ENCODE data around the gene STK36.

The STK36 gene

DNA sequence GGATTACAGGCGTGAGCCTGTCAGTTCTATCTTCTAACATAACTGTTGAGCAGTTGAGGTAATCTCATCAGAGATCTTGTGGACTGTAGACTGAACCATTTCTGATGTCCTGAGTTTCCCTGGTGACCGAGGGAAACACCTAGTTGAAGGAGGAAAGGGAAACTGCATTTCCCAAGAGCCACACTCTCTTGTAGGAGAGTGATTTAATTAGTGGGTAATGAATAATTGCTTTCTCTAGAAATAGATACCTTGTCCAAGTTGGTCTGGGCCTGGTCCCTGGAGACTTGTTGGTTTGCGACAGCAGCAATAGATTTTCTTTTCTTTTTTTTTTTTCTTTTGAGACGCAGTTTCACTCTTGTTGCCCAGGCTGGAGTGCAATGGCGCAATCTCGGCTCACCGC is 46.2 kb downstream of the STK36 start:
- no peak for DNase-seq (ENCODE audit: low read depth, low spot score)
- ChIA-PET CTCF (interaction anchor here (0.5 to 1.5 kb wide), 2 partner anchors 123 to 129 kb away, joined by 3 to 7 read pairs; no protein-coding TSS in a partner anchor), POLR2A (no interaction called here)
- no peak overlapping the region for H3K4me3 ChIP-seq (ENCODE audit: low read depth, low read length)
- TF ChIP-seq, protein P1, sequence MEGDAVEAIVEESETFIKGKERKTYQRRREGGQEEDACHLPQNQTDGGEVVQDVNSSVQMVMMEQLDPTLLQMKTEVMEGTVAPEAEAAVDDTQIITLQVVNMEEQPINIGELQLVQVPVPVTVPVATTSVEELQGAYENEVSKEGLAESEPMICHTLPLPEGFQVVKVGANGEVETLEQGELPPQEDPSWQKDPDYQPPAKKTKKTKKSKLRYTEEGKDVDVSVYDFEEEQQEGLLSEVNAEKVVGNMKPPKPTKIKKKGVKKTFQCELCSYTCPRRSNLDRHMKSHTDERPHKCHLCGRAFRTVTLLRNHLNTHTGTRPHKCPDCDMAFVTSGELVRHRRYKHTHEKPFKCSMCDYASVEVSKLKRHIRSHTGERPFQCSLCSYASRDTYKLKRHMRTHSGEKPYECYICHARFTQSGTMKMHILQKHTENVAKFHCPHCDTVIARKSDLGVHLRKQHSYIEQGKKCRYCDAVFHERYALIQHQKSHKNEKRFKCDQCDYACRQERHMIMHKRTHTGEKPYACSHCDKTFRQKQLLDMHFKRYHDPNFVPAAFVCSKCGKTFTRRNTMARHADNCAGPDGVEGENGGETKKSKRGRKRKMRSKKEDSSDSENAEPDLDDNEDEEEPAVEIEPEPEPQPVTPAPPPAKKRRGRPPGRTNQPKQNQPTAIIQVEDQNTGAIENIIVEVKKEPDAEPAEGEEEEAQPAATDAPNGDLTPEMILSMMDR (IDR thresholded peaks at IDR 0.05; ENCODE audit: insufficient read depth, low read length, missing control alignments), result no peak

DNA sequence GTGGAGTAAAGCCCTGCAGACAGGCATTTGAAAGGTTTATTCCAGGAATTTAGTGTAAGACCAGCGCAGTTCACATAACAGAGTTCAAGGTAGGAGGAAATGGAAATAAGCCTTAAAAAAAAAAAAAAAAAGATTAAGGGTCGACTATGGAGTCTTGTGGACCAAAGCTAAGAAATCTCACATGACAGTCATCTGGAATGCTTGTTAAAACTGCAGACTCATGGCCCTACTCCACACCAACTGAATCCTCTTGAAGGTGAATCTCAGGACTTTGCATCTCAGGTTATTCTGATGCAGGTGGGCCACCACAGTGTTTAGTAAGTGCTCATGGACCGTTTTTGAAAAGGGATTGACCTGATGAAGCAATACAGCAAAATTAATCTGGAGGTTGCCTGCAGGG is 47.6 kb downstream of the STK36 start:
- CTCF ChIA-PET, result interaction anchor here (1.0 to 2.3 kb wide), 2 partner anchors 9 to 129 kb away, joined by 3 to 12 read pairs; partner anchors contain the start of gene TTLL4
- H3K4me3 ChIP-seq (ENCODE audit: low read depth, low read length), result no peak overlapping the region
- no peak for DNase-seq (ENCODE audit: low read depth, low spot score)
- POLR2A ChIA-PET, result no interaction called here
- TF ChIP-seq, protein P1 (IDR thresholded peaks at IDR 0.05; ENCODE audit: insufficient read depth, low read length, missing control alignments), result no peak

DNA sequence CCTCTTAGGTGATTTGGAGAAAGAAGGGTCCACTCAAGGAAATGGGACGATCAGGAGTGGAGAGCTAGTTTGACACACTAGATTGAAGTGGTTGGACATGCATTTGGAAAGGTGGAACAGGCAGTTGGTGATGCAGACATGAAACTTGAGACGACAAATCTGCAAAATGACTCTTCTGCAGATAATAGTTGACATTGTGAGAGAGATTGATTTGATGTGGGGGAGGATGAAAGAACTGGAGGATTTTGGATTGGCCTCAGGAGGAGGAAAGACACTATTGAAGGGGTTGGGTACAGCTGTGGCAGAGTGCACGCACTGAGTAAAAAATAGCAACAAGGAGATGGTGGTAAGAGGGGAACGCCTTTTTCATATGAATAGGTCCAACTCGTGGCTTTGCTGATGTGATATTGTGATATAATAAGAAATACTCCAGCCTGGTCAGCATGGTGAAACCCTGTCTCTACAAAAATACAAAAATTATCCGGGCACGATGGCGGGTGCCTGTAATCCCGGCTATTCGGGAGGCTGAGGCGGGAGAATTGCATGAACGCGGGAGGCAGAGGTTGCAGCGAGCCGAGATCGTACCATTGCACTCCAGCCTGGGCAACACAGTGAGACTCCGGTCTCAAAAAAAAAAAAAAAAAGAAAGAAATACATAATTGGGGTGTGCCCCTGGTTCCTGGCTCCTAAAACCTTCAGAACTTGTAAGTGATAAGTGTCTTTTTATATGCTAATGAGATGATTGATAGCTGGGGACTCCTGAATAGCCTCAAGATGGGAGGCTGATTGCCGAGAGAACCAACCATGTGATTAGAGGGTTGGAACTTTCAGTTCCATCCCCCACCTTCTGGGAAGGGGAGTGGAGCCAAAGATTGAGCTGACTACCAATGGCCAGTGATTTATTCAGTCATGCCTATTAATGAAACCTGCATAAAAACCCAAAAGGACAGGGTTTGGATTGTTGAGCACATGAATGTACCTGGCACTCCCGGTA is 48.5 kb downstream of the STK36 start:
- DNase-seq (ENCODE audit: low read depth, low spot score), result no peak
- TF ChIP-seq, protein P1 (IDR thresholded peaks at IDR 0.05; ENCODE audit: insufficient read depth, low read length, missing control alignments), result no peak
- no peak overlapping the region for H3K4me3 ChIP-seq (ENCODE audit: low read depth, low read length)
- POLR2A ChIA-PET, result no interaction called here
- CTCF ChIA-PET, result interaction anchor here (1.3 to 3.8 kb wide), 4 partner anchors 8 to 128 kb away, joined by 4 to 30 read pairs (median 16); partner anchors contain the start of gene TTLL4

DNA sequence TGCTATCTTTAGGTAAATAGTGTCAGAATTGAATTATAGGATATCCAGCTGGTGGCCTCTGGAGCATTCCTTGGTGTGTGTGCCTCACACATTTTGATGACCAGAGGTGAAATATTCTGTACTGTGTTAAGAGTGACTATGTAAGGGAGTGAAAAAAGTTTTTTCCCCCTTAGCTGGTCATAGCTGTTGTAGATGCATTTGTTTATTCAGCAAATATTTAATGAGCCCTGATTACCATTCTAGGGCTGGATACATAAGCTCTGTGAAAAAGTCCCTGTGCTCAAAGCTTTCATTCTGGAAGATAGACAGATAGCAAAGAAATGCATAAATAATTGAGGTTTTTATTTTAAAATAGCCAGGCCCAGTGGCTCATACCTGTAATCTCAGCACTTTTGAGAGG is 49.6 kb downstream of the STK36 start:
- ChIA-PET POLR2A (no interaction called here), CTCF (interaction anchor here (0.9 to 3.8 kb wide), 6 partner anchors 9 to 131 kb away, joined by 3 to 30 read pairs (median 10); partner anchors contain the start of gene TTLL4)
- no peak overlapping the region for H3K4me3 ChIP-seq (ENCODE audit: low read depth, low read length)
- no peak for DNase-seq (ENCODE audit: low read depth, low spot score)
- TF ChIP-seq, protein P1 (IDR thresholded peaks at IDR 0.05; ENCODE audit: insufficient read depth, low read length, missing control alignments), result no peak

DNA sequence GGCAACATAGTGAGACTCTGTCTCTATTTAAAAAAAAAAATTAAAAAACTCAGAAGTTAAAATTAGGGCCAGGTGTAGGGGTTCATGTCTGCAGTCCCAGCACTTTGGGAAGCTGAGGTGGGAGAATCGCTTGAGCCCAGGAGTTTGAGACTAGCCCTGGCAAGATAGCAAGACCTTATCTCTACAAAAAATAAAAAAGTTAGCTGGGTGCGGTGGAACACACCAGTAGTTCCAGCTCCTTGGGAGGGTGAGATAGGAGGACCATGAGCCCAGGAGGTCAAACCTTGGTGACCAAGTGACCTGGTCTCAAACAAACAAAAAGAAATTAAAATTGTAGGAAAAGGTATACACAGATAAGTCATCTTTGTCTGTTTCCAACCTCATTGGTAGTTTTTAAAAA is 50.0 kb downstream of the STK36 start:
- H3K4me3 ChIP-seq (ENCODE audit: low read depth, low read length), result no peak overlapping the region
- DNase-seq (ENCODE audit: low read depth, low spot score), result no peak
- POLR2A ChIA-PET, result no interaction called here
- CTCF ChIA-PET, result interaction anchor here (0.9 to 3.8 kb wide), 7 partner anchors 8 to 131 kb away, joined by 3 to 30 read pairs (median 6); partner anchors contain the start of gene TTLL4
- TF ChIP-seq, protein P1 (IDR thresholded peaks at IDR 0.05; ENCODE audit: insufficient read depth, low read length, missing control alignments), result no peak

DNA sequence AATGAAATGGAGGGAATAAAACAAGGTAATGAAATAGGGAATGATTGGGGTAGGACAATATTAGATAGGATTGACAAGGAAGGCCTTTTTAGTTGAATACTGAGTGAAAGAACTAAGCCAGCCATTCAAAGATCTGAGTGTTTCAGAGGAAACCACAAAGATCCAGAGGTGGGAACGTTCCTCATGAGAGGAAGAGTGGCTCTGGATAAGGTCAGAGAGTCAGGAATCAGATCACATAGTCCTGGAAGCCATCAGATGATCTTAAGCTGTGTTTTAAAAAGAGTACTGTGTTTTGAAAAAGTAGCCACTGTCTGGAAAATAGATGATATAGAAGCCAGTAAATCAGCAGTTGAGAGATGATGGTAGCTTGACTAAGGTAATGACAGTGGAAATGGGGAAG is 50.5 kb downstream of the STK36 start:
- ChIA-PET CTCF (interaction anchor here (1.1 to 3.8 kb wide), 7 partner anchors 8 to 130 kb away, joined by 4 to 30 read pairs (median 6); partner anchors contain the start of gene TTLL4), POLR2A (no interaction called here)
- H3K4me3 ChIP-seq (ENCODE audit: low read depth, low read length), result no peak overlapping the region
- no peak for DNase-seq (ENCODE audit: low read depth, low spot score)
- TF ChIP-seq, protein P1 (IDR thresholded peaks at IDR 0.05; ENCODE audit: insufficient read depth, low read length, missing control alignments), result no peak

Measured in AG04449 (cell line).